Osteoblast (primary cell): ENCODE measurements around the gene CLECL1. TPM values are rescaled to one million over a fixed set of nuclear protein-coding genes. Genes with fewer than 3 reads are reported as not detected.

Source experiments
- DNase-seq: peaks from one replicate; pipeline ENCODE4 v3.0.0; 2011; ENCODE audit warnings: low spot score, mixed read lengths; ENCODE audit not compliant: insufficient read length; ENCODE audit errors: missing footprints
- H2AFZ ChIP-seq: 2 replicates; pipeline ENCODE4 v1.6.0; 2011; ENCODE audit warnings: mild to moderate bottlenecking, low read length
- H3K27ac ChIP-seq: 2 replicates; pipeline ENCODE4 v1.5.1; 2011; ENCODE audit warnings: mild to moderate bottlenecking, low read depth, low read length, moderate library complexity
- H3K27me3 ChIP-seq: 2 replicates; pipeline ENCODE4 v1.6.0; 2012; ENCODE audit warnings: mild to moderate bottlenecking, control low read depth, inconsistent platforms, low read length, moderate library complexity; ENCODE audit not compliant: insufficient read depth
- H3K36me3 ChIP-seq: 2 replicates; pipeline ENCODE4 v1.5.1; 2011; ENCODE audit warnings: mild to moderate bottlenecking, low read length, control low read depth, moderate library complexity; ENCODE audit not compliant: insufficient read depth
- H3K4me1 ChIP-seq: 2 replicates; pipeline ENCODE4 v1.5.1; 2011; ENCODE audit warnings: mild to moderate bottlenecking, low read length, control low read depth, moderate library complexity; ENCODE audit not compliant: insufficient read depth
- H3K4me2 ChIP-seq: 2 replicates; pipeline ENCODE4 v1.6.0; 2011; ENCODE audit warnings: mild to moderate bottlenecking, low read length; ENCODE audit not compliant: insufficient read depth
- H3K4me3 ChIP-seq: fragments of 200-600 bp; sonication (generic); 3 replicates; pipeline ENCODE4 v1.5.1; 2012; ENCODE audit warnings: mild to moderate bottlenecking, low read length, inconsistent platforms; ENCODE audit not compliant: insufficient read depth
- H3K79me2 ChIP-seq: 2 replicates; pipeline ENCODE4 v1.6.0; 2012; ENCODE audit warnings: mild to moderate bottlenecking, low read length, control low read depth, inconsistent platforms; ENCODE audit not compliant: insufficient read depth
- H3K9me3 ChIP-seq: 2 replicates; pipeline ENCODE4 v1.5.1; 2011; ENCODE audit warnings: low read depth, low read length, control low read depth
- H4K20me1 ChIP-seq: 2 replicates; pipeline ENCODE4 v1.6.0; 2012; ENCODE audit warnings: mild to moderate bottlenecking, low read length, control low read depth; ENCODE audit not compliant: insufficient read depth
- total RNA-seq: library from RNA; depleted of rRNA; stranded (reverse); fragments of >200 nt; gene quantifications from 2 replicates; pipeline ENCODE4 v1.2.3, GENCODE V29; 2012
- TF ChIP-seq, protein P1 (sequence below): IDR thresholded peaks from 2 replicates; pipeline ENCODE4 v1.5.1; 2011; ENCODE audit warnings: mild to moderate bottlenecking, low read depth, low read length, moderate library complexity; ENCODE audit errors: extremely low read depth

The CLECL1 gene
- total RNA-seq, 1 donor, result not detected

- H3K4me1 ChIP-seq, result no peaks in the 10 kb centered on the region
- H4K20me1 ChIP-seq, result no peaks in the 10 kb centered on the region
- no peaks in the 10 kb centered on the region for H3K9me3 ChIP-seq
- no peak overlapping the region for H3K27ac ChIP-seq
- no peaks in the 10 kb centered on the region for H3K36me3 ChIP-seq
- TF ChIP-seq, protein P1, sequence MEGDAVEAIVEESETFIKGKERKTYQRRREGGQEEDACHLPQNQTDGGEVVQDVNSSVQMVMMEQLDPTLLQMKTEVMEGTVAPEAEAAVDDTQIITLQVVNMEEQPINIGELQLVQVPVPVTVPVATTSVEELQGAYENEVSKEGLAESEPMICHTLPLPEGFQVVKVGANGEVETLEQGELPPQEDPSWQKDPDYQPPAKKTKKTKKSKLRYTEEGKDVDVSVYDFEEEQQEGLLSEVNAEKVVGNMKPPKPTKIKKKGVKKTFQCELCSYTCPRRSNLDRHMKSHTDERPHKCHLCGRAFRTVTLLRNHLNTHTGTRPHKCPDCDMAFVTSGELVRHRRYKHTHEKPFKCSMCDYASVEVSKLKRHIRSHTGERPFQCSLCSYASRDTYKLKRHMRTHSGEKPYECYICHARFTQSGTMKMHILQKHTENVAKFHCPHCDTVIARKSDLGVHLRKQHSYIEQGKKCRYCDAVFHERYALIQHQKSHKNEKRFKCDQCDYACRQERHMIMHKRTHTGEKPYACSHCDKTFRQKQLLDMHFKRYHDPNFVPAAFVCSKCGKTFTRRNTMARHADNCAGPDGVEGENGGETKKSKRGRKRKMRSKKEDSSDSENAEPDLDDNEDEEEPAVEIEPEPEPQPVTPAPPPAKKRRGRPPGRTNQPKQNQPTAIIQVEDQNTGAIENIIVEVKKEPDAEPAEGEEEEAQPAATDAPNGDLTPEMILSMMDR, result no peak
- no peaks in the 10 kb centered on the region for H3K79me2 ChIP-seq
- H3K4me3 ChIP-seq, result no peak overlapping the region
- no peak overlapping the region for H3K4me2 ChIP-seq
- H2AFZ ChIP-seq, result no peak overlapping the region
- no peak for DNase-seq
- no peaks in the 10 kb centered on the region for H3K27me3 ChIP-seq
These were observed 1.1 kb downstream of the CLECL1 start for GRCh38 chr12:9731797-9732196.

DNA sequence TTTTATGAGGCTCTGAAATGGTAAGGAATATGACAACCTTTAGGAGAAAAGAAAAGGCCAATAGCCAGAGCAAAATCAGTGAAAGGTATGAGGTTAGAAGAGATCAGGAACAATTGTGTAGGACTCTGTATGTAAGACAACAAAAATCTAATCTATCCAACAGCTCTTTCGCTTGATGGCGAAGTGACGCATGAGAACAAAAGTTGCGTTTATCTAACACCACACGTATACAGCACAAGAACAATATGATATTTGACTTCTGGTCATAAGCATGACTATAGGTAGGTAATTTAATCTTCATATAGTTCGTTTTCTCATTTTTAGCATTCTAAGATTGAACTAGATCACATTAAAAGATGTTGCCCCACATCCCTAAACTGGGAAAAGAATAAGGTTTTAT, 1.5 kb downstream of the CLECL1 start:
- no peaks in the 10 kb centered on the region for H3K9me3 ChIP-seq
- H3K27me3 ChIP-seq, result no peaks in the 10 kb centered on the region
- no peak overlapping the region for H3K4me3 ChIP-seq
- no peaks in the 10 kb centered on the region for H3K79me2 ChIP-seq
- no peak overlapping the region for H3K27ac ChIP-seq
- H4K20me1 ChIP-seq, result no peaks in the 10 kb centered on the region
- no peak for DNase-seq
- no peaks in the 10 kb centered on the region for H3K36me3 ChIP-seq
- no peaks in the 10 kb centered on the region for H3K4me1 ChIP-seq
- no peak overlapping the region for H3K4me2 ChIP-seq
- H2AFZ ChIP-seq, result no peak overlapping the region
- TF ChIP-seq, protein P1, result no peak

GRCh38 chr12:9730591-9730990, 2.3 kb downstream of the CLECL1 start:
- H3K27me3 ChIP-seq, result no peaks in the 10 kb centered on the region
- no peaks in the 10 kb centered on the region for H3K79me2 ChIP-seq
- DNase-seq, result no peak
- TF ChIP-seq, protein P1, result no peak
- H3K4me1 ChIP-seq, result no peaks in the 10 kb centered on the region
- no peaks in the 10 kb centered on the region for H3K9me3 ChIP-seq
- no peak overlapping the region for H3K27ac ChIP-seq
- no peak overlapping the region for H3K4me3 ChIP-seq
- no peak overlapping the region for H2AFZ ChIP-seq
- no peak overlapping the region for H3K4me2 ChIP-seq
- no peaks in the 10 kb centered on the region for H4K20me1 ChIP-seq
- no peaks in the 10 kb centered on the region for H3K36me3 ChIP-seq

DNA sequence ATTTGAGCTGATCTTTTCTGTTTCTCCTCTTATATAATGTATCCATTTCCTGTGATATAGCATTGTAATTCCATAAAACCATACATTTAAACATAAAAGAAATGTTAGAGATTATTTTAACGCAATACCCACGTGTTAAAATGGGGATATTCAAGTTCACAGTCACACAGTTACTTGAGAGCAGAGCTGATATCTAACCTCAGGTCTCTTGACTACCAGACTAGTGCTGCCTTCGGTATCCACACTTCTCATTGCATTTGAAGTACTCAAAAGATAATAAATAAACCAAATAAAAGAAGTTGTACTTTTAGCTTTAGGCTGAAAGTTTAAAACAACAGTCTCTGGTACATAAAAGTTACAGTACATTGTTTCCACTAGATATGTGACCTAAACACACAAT, 2.9 kb downstream of the CLECL1 start:
- TF ChIP-seq, protein P1, result no peak
- no peak overlapping the region for H3K27ac ChIP-seq
- no peak for DNase-seq
- H2AFZ ChIP-seq, result no peak overlapping the region
- no peaks in the 10 kb centered on the region for H4K20me1 ChIP-seq
- no peak overlapping the region for H3K4me3 ChIP-seq
- H3K79me2 ChIP-seq, result no peaks in the 10 kb centered on the region
- no peaks in the 10 kb centered on the region for H3K27me3 ChIP-seq
- no peaks in the 10 kb centered on the region for H3K4me1 ChIP-seq
- no peak overlapping the region for H3K4me2 ChIP-seq
- H3K9me3 ChIP-seq, result no peaks in the 10 kb centered on the region
- no peaks in the 10 kb centered on the region for H3K36me3 ChIP-seq
